ENCODE results near the gene FBXO27. TPM values are rescaled to one million over a fixed set of nuclear protein-coding genes. Genes with fewer than 3 reads are reported as not detected.
"Not testable (repeated sequence)": the region's sequence is repeated elsewhere in the genome, so short reads cannot be mapped to it uniquely, and the experiment has no call there.

The FBXO27 gene
- polyA plus RNA-seq, 3 donors, result not detected

- Histone ChIP-seq H3K9ac (ENCODE audit: insufficient read depth, low read length, poor library complexity, severe bottlenecking) (no peak overlapping the region), H3K36me3 (replicated peaks in 1 of 2; ENCODE audit: control insufficient read depth in 1 of 2, insufficient read depth in 2 of 2, low read length in 2 of 2) (no peaks in the 10 kb centered on the region), H4K20me1 (ENCODE audit: insufficient read depth, low read length) (no peaks in the 10 kb centered on the region), H3K4me3 (replicated peaks in 1 of 3; ENCODE audit: low read depth in 2 of 3, low read length in 3 of 3) (no peak overlapping the region), H2AFZ (ENCODE audit: insufficient read depth, low read depth, low read length, poor library complexity, severe bottlenecking) (no peak overlapping the region), H3K4me1 (ENCODE audit: control insufficient read depth in 1 of 2, insufficient read depth in 2 of 2, low read length in 2 of 2) (no peaks in the 10 kb centered on the region), H3K27me3 (ENCODE audit: control insufficient read depth in 2 of 2, insufficient read depth in 2 of 2, low read length in 2 of 2) (no peaks in the 10 kb centered on the region), H3K79me2 (ENCODE audit: insufficient read depth, low read length) (no peaks in the 10 kb centered on the region), H3K27ac (ENCODE audit: low read depth in 1 of 2, low read length in 2 of 2) (no peak overlapping the region), H3K9me3 (replicated peaks in 1 of 2; ENCODE audit: control insufficient read depth in 1 of 2, insufficient read depth in 1 of 2, low read length in 2 of 2) (no peaks in the 10 kb centered on the region), H3K4me2 (replicated peaks; ENCODE audit: extremely low read depth, low read length, poor library complexity, severe bottlenecking) (no peak overlapping the region)
- Mint-ChIP-seq H3K36me3 (no peaks in the 10 kb centered on the region), H3K9me3 (peaks cover 0 to 6% (median 2%) of the 10 kb centered on the region in 7 donors), H3K27ac (peak overlapping the region in 1 of 7 donors; percentile 68), H3K4me3 (no peak overlapping the region), H3K27me3 (ENCODE audit: low read depth in 3 of 3) (peaks cover 8 to 15% (median 11%) of the 10 kb centered on the region in 3 donors), H3K4me1 (no peaks in the 10 kb centered on the region)
- DNase-seq, result peak in 1 of 3 donors; percentile 19
- WGBS (ENCODE audit: insufficient coverage), result 100% methylated on average over 1 of the region's 3 CpGs
- intact Hi-C loops (cut with micrococcal nuclease), result no loop called here
- TF ChIP-seq CTCF (IDR thresholded peaks at IDR 0.05), result no peak
Observed at GRCh38 chr19:38993271-38993670, 39.1 kb downstream of the FBXO27 start.

- Mint-ChIP-seq H3K36me3 (no peaks in the 10 kb centered on the region), H3K27ac (peak overlapping the region in 1 of 7 donors; percentile 57), H3K9me3 (peaks cover 0 to 6% (median 2%) of the 10 kb centered on the region in 7 donors), H3K4me3 (peak overlapping the region in 1 of 2 donors; percentile 21), H3K27me3 (ENCODE audit: low read depth in 3 of 3) (peaks cover 10 to 15% (median 10%) of the 10 kb centered on the region in 3 donors), H3K4me1 (no peaks in the 10 kb centered on the region)
- intact Hi-C loops (cut with micrococcal nuclease), result no loop called here
- Histone ChIP-seq H3K36me3 (replicated peaks in 1 of 2; ENCODE audit: control insufficient read depth in 1 of 2, insufficient read depth in 2 of 2, low read length in 2 of 2) (no peaks in the 10 kb centered on the region), H3K4me3 (replicated peaks in 1 of 3; ENCODE audit: low read depth in 2 of 3, low read length in 3 of 3) (no peak overlapping the region), H3K79me2 (ENCODE audit: insufficient read depth, low read length) (no peaks in the 10 kb centered on the region), H3K4me2 (replicated peaks; ENCODE audit: extremely low read depth, low read length, poor library complexity, severe bottlenecking) (no peak overlapping the region), H3K9me3 (replicated peaks in 1 of 2; ENCODE audit: control insufficient read depth in 1 of 2, insufficient read depth in 1 of 2, low read length in 2 of 2) (no peaks in the 10 kb centered on the region), H3K27ac (ENCODE audit: low read depth in 1 of 2, low read length in 2 of 2) (no peak overlapping the region), H3K4me1 (ENCODE audit: control insufficient read depth in 1 of 2, insufficient read depth in 2 of 2, low read length in 2 of 2) (no peaks in the 10 kb centered on the region), H2AFZ (ENCODE audit: insufficient read depth, low read depth, low read length, poor library complexity, severe bottlenecking) (no peak overlapping the region), H4K20me1 (ENCODE audit: insufficient read depth, low read length) (no peaks in the 10 kb centered on the region), H3K9ac (ENCODE audit: insufficient read depth, low read length, poor library complexity, severe bottlenecking) (no peak overlapping the region), H3K27me3 (ENCODE audit: control insufficient read depth in 2 of 2, insufficient read depth in 2 of 2, low read length in 2 of 2) (no peaks in the 10 kb centered on the region)
- no peak for TF ChIP-seq CTCF (IDR thresholded peaks at IDR 0.05)
- DNase-seq, result no peak
- WGBS (ENCODE audit: insufficient coverage), result 74% methylated on average over 9 of the region's 13 CpGs
Observed at GRCh38 chr19:38990949-38991697, 41.2 kb downstream of the FBXO27 start.

GRCh38 chr19:38989614-38990013, 42.7 kb downstream of the FBXO27 start:
- H3K4me3 Mint-ChIP-seq; H2AFZ ChIP-seq (ENCODE audit: insufficient read depth, low read depth, low read length, poor library complexity, severe bottlenecking); H4K20me1 ChIP-seq (ENCODE audit: insufficient read depth, low read length); H3K36me3 Mint-ChIP-seq; DNase-seq; H3K9ac ChIP-seq (ENCODE audit: insufficient read depth, low read length, poor library complexity, severe bottlenecking); H3K79me2 ChIP-seq (ENCODE audit: insufficient read depth, low read length); H3K9me3 ChIP-seq (replicated peaks in 1 of 2; ENCODE audit: control insufficient read depth in 1 of 2, insufficient read depth in 1 of 2, low read length in 2 of 2); H3K4me2 ChIP-seq (replicated peaks; ENCODE audit: extremely low read depth, low read length, poor library complexity, severe bottlenecking); H3K27me3 ChIP-seq (ENCODE audit: control insufficient read depth in 2 of 2, insufficient read depth in 2 of 2, low read length in 2 of 2); H3K36me3 ChIP-seq (replicated peaks in 1 of 2; ENCODE audit: control insufficient read depth in 1 of 2, insufficient read depth in 2 of 2, low read length in 2 of 2); H3K4me1 ChIP-seq (ENCODE audit: control insufficient read depth in 1 of 2, insufficient read depth in 2 of 2, low read length in 2 of 2); intact Hi-C loops (cut with micrococcal nuclease); H3K4me3 ChIP-seq (replicated peaks in 1 of 3; ENCODE audit: low read depth in 2 of 3, low read length in 3 of 3); H3K27ac Mint-ChIP-seq; H3K27ac ChIP-seq (ENCODE audit: low read depth in 1 of 2, low read length in 2 of 2); H3K4me1 Mint-ChIP-seq: not testable (repeated sequence)
- WGBS (ENCODE audit: insufficient coverage), result no CpG with 5 or more reads among the region's 1 CpG
- Mint-ChIP-seq H3K27me3 (ENCODE audit: low read depth in 3 of 3) (peaks cover 10 to 20% (median 13%) of the 10 kb centered on the region in 3 donors), H3K9me3 (peaks cover 0 to 12% (median 4%) of the 10 kb centered on the region in 7 donors)

Data from CD14-positive monocyte (primary cell).